Subcutaneous adipose tissue (tissue), 4 donors: ENCODE measurements around the gene FUT2. TPM values are rescaled to one million over a fixed set of nuclear protein-coding genes. Genes with fewer than 3 reads are reported as not detected.

Experiments
- total RNA-seq, 4 donors: library from RNA; depleted of rRNA; stranded (reverse); fragments of >200 nt; gene quantifications; one replicate each; pipeline ENCODE4 v1.1.0, GENCODE V29; 2016
- TF ChIP-seq, protein P1 (sequence below): fragments of 450-650 bp; IDR thresholded peaks from one replicate; pipeline ENCODE4 v1.5.1; 2016; ENCODE audit warnings: low read depth, mild to moderate bottlenecking, control low read depth, antibody characterized with exemption, moderate library complexity

Gene FUT2
- total RNA-seq, 4 donors from 2014 or later: not detected

DNA sequence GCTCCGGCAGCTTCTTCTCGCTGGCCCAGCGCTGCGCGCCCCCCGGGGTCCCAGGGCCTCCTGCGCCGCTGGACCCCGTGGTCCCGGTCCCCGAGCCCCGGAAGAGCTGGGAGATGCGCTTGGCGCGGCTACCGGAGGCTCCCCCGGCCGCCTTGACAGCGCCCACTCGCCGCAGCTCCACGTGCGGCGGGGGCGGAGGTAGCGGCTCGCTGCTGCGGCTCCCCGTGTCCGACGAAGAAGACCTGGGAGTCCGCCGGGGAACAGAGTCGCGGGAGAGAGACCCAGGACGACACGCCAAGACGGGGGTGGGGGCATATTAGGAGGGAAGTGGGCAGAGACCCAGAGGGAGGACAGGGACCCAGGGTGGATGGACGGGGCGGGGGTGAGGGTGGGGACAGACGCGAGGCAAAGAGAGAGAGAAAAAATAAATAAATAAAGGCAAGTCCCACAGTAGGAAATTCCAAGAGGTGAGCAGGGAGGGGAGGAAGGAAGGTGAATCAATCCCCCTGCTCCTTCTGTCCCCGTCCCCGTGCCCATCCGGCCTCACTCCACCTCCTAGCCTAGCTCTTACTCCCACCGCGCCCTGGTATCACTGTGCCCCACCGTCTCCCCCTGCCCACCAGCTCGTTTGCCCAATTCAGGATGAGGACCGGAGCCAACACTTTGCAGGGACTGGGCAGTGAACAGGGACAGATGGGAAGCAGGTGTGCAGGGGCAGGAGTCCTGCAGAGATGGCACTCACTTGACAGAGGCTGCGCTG lies 43.8 kb downstream of the FUT2 start:
- TF ChIP-seq, protein P1, sequence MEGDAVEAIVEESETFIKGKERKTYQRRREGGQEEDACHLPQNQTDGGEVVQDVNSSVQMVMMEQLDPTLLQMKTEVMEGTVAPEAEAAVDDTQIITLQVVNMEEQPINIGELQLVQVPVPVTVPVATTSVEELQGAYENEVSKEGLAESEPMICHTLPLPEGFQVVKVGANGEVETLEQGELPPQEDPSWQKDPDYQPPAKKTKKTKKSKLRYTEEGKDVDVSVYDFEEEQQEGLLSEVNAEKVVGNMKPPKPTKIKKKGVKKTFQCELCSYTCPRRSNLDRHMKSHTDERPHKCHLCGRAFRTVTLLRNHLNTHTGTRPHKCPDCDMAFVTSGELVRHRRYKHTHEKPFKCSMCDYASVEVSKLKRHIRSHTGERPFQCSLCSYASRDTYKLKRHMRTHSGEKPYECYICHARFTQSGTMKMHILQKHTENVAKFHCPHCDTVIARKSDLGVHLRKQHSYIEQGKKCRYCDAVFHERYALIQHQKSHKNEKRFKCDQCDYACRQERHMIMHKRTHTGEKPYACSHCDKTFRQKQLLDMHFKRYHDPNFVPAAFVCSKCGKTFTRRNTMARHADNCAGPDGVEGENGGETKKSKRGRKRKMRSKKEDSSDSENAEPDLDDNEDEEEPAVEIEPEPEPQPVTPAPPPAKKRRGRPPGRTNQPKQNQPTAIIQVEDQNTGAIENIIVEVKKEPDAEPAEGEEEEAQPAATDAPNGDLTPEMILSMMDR: no peak

DNA sequence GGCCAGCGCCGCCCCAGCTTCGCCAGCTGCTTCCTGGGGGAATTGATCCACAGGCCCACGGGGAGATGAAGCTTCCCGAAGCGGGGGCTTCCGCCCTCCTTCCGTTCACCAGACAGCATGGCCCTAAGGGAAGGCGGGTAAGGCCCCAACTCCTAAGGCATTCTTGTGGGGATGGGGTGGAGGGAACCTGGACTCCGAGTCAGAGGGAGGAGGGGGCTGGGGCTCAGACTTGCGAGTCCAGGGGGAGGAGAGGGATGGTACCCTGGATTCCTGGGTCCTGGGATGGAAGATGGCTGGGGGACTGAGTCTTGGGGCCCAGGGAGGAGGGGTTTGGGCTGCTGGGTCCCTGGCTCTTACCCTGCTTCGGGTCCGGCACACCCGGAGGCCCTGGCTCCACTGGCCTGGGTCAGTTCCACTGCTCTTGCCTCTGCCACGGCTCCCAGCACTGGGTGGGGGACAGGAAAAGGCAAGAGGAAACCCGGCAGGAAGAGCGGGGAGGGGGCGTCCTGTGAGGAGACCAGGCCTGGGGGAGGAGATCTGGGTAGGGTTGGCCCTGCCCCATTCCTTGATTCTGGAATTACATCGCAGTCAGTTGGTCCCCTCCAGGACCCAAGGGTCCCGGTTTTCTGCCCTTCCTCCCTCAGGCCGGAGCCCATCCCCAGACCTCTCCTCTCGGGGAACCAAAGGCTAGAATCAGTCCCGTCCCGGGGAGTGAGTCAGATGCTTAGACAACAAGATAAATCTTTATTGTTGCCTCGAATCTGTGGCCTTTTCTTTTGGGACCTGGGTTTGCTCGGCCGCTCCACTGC lies 44.6 kb downstream of the FUT2 start, which contains the start of gene RASIP1:
Gene RASIP1 (minus strand): TSS at position 447 of the 809 bp plus-strand sequence. CDS start 328 bp downstream, at position 119.
- TF ChIP-seq, protein P1: no peak

GRCh38 chr19:48741129-48741999 lies 45.6 kb downstream of the FUT2 start:
- TF ChIP-seq, protein P1: no peak

DNA sequence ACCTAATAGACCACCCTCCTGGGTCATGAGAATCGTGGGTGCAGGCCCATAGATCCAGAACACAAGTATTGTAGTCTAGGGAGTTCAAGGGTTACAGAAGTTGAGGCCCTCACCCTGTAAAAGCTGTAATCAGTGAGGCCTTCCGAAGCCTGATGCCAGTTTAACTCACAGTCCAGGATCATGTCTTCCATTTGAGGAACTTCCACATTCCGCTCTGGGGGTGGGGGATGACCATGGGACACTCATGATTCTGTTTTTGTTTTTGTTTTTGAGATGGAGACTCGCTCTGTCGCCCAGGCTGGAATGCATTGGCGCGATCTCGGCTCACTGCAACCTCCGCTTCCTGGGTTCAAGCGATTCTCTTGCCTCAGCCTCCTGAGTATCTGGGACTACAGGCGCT lies 46.3 kb downstream of the FUT2 start:
- TF ChIP-seq, protein P1: no peak

DNA sequence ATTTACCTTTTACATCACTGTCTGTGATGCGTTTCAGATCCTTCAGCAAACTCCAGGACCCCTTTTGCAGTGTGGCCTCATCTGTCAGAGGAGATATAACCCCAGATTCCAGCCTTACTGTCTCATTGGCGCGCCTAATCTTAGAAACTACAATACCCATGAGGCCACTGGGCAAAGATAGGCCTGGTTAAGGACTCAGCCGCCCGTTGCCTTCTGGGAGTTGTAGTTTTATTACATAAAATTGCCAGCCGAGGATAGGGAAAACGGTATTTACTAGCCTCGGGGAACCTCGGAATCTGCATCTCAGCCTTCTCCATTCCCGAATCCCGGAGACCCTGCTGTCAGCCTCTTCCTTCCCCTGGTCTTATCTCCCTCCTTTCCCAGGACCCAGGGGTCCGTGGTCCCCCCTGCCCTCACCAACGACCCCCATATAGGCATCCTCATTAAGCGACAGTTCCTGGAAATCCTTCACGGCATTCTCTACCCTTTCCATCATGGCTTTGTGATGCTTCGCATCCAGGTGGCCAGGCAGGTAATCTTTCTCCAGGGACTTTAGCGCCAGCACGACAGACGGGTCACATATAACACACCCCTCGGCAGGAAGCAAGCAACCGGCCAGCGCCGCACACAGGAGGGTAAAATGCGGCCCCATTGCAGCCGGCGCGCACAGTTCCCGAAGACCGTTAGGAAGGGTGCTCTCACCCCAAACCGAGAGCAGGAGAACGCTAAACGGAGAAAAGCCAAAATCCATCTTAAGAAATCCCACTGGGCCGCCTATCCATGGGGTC lies 49.6 kb downstream of the FUT2 start:
- TF ChIP-seq, protein P1: no peak

DNA sequence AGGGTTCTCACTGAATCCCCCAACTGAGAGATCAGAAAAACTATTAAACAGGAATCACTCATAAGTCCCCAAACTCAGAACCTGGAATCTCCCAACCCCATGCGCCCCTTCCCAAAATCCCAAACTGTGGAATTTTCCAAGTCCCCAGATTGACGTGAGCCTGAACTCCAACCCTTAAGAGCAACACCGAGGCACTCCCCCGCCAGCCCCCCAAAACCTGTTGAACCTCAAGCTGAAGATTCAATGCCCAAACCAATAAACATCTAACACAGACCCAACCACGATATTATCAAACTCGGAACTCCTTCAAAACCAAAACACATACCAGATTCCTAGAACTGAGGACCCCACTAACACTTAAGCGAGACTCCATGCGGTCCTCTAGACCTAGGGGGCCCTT lies 50.3 kb downstream of the FUT2 start:
- TF ChIP-seq, protein P1: no peak
